DND-41 (cell line): ENCODE data around the gene TCF4.

Experiments
- CTCF ChIP-seq: IDR thresholded peaks from 2 replicates; pipeline ENCODE4 v1.5.1; 2012; ENCODE audit warnings: borderline replicate concordance, low read length, moderate library complexity, mild to moderate bottlenecking; ENCODE audit not compliant: poor library complexity, severe bottlenecking; ENCODE audit errors: extremely low read depth
- EZH2 ChIP-seq: IDR thresholded peaks from 3 replicates; pipeline ENCODE4 v1.6.1; 2012; ENCODE audit warnings: borderline replicate concordance, low read depth, mild to moderate bottlenecking, moderate library complexity, low read length, inconsistent platforms; ENCODE audit not compliant: severe bottlenecking

- TF ChIP-seq CTCF (no peak), EZH2 (no peak)
These were observed 45.0 kb upstream of the TCF4 start for GRCh38 chr18:55633032-55633431.
